Right forelimb (tissue), 1 donor: ENCODE measurements around the gene PHACTR1.
"Not testable (repeated sequence)": the region's sequence is repeated elsewhere in the genome, so short reads cannot be mapped to it uniquely, and the experiment has no call there.

Experiments used
- DNase-seq: peaks from one replicate; pipeline ENCODE4 v3.0.0-alpha.2; 2018

The PHACTR1 gene

GRCh38 chr6:12749531-12750379, 33.2 kb downstream of the PHACTR1 start:
- no peak for DNase-seq

DNA sequence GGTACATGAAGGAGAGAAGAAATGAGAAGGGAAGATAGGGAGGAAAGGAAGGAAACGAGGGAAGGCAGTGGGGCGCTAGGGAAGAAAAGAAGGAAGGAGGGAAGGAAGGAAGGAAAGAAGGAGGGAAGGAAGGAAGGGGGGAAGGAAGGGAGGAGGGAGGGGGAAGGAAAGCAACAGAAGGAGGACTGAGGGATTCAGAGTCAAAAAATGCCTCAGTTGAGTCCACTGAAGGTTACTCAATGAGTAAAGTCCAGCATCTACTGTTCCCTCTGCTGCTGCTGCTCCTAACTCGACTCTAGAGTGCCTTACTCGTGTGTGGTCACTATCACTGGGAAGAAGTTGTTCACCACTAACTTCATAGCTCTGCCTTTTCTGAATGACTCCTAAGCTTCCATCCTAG, 33.8 kb downstream of the PHACTR1 start:
- no peak for DNase-seq

GRCh38 chr6:12751694-12752325, 35.2 kb downstream of the PHACTR1 start:
- peak; percentile 82 for DNase-seq

GRCh38 chr6:12753036-12753435, 36.5 kb downstream of the PHACTR1 start:
- DNase-seq = no peak

- DNase-seq = no peak
Measured at GRCh38 chr6:12760226-12760625, 43.7 kb downstream of the PHACTR1 start.

DNA sequence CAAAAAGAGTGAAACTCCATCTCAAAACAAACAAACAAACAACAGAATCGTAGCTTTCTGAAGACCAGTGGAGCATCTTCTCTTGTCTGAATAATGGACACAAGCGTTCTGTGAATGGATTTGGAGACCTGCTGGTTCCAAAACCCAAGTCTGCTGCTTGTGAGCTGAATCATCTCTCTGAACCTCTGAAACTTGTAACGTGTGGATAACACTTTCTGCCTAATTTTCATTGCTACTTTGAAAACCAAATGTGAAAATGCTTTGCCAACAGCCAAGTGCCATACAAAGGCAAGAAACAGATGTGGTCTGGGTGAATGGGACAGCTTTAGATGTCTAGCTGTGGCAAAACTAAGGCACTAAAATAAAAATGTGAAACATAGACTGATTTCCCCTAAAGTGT, 44.3 kb downstream of the PHACTR1 start:
- no peak for DNase-seq

- no peak for DNase-seq
Measured at GRCh38 chr6:12761376-12762115, 45.0 kb downstream of the PHACTR1 start.

DNA sequence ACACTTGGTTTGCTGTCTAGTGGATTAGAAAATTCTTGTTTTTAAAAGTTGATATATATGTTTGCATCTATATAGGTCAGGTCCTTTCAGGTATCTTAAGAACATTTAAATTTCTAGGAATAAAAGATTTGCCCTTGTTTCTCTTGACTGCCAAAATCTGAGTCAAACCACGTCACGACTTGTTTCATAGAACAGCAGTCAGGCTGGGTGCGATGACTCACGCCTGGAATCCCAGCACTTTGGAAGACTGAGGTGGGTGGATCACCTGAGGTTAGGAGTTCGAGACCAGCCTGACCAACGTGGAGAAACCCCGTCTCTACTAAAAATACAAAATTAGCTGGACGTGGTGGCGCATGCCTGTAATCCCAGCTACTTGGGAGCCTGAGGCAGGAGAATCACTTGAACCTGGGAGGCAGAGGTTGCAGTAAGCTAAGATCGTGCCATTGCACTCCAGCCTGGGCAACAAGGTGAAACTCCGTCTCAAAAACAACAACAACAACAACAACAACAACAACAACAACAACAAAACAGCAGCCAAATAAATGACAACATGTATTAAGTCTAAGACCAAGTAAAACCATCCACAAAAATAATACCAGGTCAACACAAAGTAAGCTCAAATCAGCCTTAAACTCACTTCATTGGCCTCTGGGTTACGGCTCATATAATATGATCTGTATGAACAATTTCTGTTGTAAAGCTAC, 46.3 kb downstream of the PHACTR1 start:
- not testable (repeated sequence) for DNase-seq

- DNase-seq = no peak
Measured at GRCh38 chr6:12766365-12766764, 49.8 kb downstream of the PHACTR1 start.

GRCh38 chr6:12767016-12767415, 50.4 kb downstream of the PHACTR1 start:
- DNase-seq = no peak

DNA sequence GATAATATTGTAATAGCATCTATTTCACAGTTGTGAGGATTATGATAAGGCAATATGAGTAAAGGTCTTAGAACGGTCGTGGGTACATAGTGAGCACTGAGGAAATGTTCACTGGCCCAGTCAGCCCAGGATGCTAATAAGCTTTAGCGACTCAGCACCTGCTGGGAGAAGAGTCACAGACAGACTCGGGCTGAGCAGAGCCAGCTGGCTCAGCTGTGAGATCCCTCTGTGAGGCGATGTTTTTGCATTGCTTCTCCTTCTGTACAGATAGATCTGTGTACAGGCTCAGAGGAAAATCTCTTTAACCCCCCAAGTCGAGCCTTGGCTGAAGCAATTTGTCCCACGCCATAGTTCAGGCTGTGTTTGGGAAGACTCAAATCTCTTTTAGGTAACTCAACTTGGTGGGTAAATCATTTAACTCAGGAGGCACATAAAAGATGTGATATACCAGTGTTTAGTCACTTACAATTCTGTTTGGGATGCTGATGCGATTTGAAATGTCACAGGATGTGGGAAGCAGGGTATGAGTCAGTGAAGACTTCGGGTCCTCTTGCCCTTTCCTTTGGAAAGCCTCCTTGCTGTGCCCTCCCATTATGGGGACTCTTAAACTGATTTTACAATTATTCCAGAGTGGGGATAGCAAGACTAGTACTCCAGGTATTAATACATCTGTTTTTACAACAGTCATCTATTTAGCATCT, 53.1 kb downstream of the PHACTR1 start:
- DNase-seq = no peak

DNA sequence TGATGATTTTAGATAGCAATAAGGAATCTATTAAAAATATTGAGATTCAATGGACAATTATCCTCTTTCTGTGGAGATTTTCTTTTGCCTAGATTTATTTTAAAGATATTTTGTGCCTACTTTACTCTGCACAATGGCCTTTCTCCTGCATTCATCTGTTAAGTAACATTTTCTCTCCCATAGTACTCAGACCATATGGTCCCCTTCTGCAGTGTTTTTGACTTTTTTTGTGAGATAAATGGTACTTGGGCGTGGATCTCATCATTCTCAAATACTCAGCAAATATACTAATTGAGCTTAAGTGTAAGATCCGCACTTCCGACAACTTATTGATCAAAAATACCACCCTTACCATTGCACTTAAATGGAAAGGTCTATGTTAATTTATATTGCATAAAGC, 55.8 kb downstream of the PHACTR1 start:
- no peak for DNase-seq

DNA sequence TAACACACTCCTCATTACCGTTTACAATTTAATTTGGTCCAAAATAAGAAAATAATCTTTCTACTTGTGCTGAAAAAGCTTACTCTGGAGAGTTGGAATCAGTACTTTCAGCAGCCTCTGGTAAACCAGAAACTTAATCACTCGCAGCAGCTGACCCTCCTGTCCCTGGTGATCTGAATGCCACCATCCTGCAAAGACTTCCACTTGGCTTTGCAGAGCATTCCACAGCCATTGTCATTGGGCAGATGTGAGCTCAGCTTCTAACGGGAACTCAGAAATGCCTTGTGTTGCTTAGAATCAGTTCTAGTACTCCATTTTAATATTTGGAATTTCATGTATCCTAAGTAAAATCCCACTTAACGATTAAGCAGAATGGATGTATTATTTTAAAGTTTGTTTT, 59.7 kb downstream of the PHACTR1 start:
- no peak for DNase-seq

- DNase-seq = no peak
Measured at GRCh38 chr6:12779772-12780171, 63.2 kb downstream of the PHACTR1 start.

DNA sequence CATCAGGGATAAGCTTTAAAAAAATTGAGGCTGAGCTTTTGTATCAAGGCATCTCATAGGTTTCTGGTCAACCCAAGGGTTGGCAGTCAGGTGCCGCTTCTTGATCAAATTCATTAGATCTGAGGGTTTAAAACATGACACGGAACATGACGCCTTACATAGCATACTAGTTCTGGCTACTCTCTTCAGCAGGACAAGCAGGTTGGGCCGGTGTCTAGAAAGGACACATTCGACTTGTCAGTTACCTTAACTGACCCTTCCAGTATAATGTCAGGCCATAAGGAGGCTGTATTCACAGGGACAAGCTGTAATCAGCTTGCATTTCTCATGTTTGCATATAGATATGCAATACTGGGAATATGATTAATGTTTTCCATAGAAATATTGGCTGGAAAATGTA, 65.6 kb downstream of the PHACTR1 start:
- DNase-seq = no peak

DNA sequence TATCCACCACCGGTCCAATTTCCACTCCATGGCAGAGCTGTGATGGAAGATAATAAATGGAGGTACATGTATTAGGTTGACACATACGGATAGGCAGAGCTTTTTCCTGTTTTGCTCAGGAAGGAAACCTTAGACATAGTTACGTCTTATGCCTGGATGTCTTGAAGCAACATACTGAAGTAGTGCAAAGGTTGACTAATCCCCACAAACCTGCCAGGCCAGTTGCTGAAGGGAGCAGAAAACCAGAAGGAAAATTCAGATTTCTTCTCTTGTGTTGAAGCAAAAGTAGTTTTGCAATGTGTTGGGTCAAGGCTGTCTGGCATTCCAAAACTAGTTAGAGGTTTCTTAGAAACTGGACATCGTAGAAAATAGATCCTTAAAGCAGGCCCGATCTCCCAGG, 68.7 kb downstream of the PHACTR1 start:
- DNase-seq = no peak

DNA sequence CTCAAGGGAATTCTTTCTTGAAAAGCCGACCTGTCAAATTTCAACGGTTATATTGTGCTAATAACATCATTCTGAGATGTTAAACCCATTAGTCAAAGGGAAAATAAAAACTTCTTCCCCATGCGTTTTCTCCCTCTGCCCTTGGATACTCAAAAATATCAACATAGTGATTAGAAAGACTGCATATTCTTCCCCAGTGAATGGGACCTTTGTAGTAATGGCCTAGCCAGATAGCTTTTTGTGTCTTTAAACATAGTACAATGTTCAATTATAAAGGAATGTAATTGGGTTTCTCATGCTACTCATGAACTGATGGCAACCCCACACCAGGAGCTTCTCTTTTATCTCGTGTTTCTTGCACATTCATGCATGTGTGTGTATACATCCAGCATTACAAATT, 69.4 kb downstream of the PHACTR1 start:
- DNase-seq = no peak

GRCh38 chr6:12791371-12791770, 74.8 kb downstream of the PHACTR1 start:
- no peak for DNase-seq

- no peak for DNase-seq
Measured at GRCh38 chr6:12798326-12798725, 81.8 kb downstream of the PHACTR1 start.

- DNase-seq = no peak
Measured at GRCh38 chr6:12800120-12800519, 83.6 kb downstream of the PHACTR1 start.

DNA sequence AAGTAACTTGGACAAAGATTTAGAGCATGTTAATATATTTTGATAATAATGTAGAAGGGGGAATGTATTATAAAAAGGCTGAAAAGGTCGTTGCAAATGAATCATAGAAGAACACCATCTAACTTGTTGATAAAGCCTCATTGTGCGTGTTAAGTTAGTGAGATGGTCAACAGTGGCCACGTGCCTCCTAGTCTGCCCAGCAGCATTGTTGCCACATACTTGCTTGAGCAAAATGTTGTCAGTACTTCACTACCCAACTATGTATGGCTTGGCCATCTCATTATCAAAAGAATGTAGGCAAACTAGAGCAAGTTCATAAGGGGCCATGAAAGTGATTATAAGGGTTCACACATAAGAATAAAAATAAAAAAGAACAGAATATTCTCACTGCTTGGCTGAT, 84.6 kb downstream of the PHACTR1 start:
- no peak for DNase-seq

DNA sequence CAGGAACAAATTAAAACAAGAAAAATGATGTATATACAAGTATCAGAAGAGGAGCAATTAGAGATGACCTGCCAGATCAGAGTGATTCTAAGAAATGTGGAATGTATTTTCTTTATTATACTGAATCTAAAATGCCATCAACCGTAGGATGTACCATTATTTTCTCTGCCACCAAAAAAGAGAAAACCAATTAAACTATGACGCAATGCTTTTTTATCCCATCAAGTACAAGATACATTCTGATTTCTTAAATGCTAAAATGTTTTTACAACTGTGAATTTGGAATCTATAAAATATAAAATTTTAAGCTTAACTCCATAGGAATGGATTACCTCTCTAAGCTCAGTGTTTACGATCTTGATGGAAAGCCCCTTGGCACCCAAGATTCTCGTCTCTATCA, 85.9 kb downstream of the PHACTR1 start:
- DNase-seq = no peak

DNA sequence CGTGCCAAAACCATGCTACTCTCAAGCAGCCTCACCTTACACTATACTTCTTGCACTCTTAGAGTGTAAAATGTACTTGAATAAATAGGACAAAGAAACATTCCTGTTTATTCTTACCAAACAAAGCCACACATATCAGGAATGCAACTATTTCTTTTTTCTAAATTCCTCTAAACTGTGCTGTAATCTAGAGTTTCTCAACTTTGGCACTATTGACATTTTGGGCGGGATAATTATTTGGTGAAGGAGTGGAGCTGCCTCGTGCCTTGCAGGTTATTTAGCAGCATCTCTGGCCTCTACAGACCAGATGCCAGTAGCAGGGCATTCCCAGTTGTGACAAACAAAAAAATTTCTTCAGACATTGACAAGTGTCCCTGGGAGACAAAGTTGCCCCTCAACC, 86.9 kb downstream of the PHACTR1 start:
- DNase-seq = no peak
